GM12878 (cell line): Measurements from ENCODE around the gene ASB6. TPM values are rescaled to one million over a fixed set of nuclear protein-coding genes. Genes with fewer than 3 reads are reported as not detected.

Experiments
- ATAC-seq: fragments of 200-7000 bp; cut with Tn5 transposase; 3 replicates; pipeline ENCODE4 v1.9.1; 2020; ENCODE audit warnings: mild to moderate bottlenecking, moderate library complexity
- BruUV-seq: library from RNA; stranded (reverse); fragments of 400-500 nt; replicated peaks from 2 replicates; lab custom pipeline; 2021; lab: Mats Ljungman, UMichigan
- CTCF ChIA-PET: fragments of 300-600 bp; sonication (Branson Sonifier 250); formaldehyde crosslinking; extraction: SDS; loops from one replicate; lab custom pipeline; 2021; ENCODE audit warnings: inconsistent platforms; lab: Yijun Ruan, JAX
- POLR2A ChIA-PET: fragments of 350-600 bp; formaldehyde crosslinking; extraction: SDS; loops from one replicate; lab custom pipeline; 2021; ENCODE audit warnings: inconsistent platforms; lab: Charles Lee
- RAD21 ChIA-PET: fragments of 300-600 bp; sonication (Branson Sonifier 250); formaldehyde crosslinking; loops from one replicate; lab custom pipeline; 2023; ENCODE audit warnings: antibody characterized with exemption; ENCODE audit not compliant: unreplicated experiment; lab: Charles Lee
- SMC1A ChIA-PET: fragments of 300-600 bp; sonication (Branson Sonifier 250); formaldehyde crosslinking; loops from one replicate; lab custom pipeline; 2023; ENCODE audit not compliant: unreplicated experiment, uncharacterized antibody; lab: Charles Lee
- DNase-seq: peaks from one replicate; pipeline ENCODE4 v3.0.0-alpha.2; 2011; ENCODE audit warnings: low read depth, low spot score
- FAIRE-seq: peaks from 3 replicates; lab custom pipeline; 2011; peaks lifted over from hg19 to GRCh38; lab: Jason Lieb, UNC
- H2AFZ ChIP-seq: 2 replicates; pipeline ENCODE4 v1.6.0; 2011; ENCODE audit warnings: low read depth, low read length, control low read depth; ENCODE audit not compliant: control insufficient read depth
- H3K27ac ChIP-seq: 2 replicates; pipeline ENCODE4 v1.5.1; 2011; ENCODE audit warnings: control low read depth; ENCODE audit not compliant: control insufficient read depth, insufficient read depth
- H3K27me3 ChIP-seq, 2 experiments: replicated peaks in 1 of 2; 2 replicates each; pipeline versions ENCODE4 v1.6.0 to v1.6.1; 2011; ENCODE audit warnings: low read length in 1 of 2; ENCODE audit not compliant: control insufficient read depth in 2 of 2, insufficient read depth in 2 of 2
- H3K36me3 ChIP-seq, 2 experiments: 2 replicates each; pipeline ENCODE4 v1.5.1; 2011; ENCODE audit warnings: low read length in 1 of 2; ENCODE audit not compliant: control insufficient read depth in 2 of 2, insufficient read depth in 2 of 2
- H3K4me1 ChIP-seq: 2 replicates; pipeline ENCODE4 v1.6.1; 2011; ENCODE audit warnings: mild to moderate bottlenecking, low read length, moderate library complexity, mixed read lengths; ENCODE audit not compliant: control insufficient read depth, insufficient read depth
- H3K4me2 ChIP-seq: 2 replicates; pipeline ENCODE4 v1.6.0; 2011; ENCODE audit warnings: control low read depth; ENCODE audit not compliant: control insufficient read depth, insufficient read depth
- H3K4me3 ChIP-seq: fragments of 200-600 bp; sonication (generic); 2 replicates; pipeline ENCODE4 v1.5.1; 2016
- H3K79me2 ChIP-seq: 2 replicates; pipeline ENCODE4 v1.6.0; 2011; ENCODE audit warnings: low read length; ENCODE audit not compliant: control insufficient read depth, insufficient read depth
- H3K9ac ChIP-seq: 2 replicates; pipeline ENCODE4 v1.8.0; 2011; ENCODE audit warnings: low read length, control low read depth, mixed read lengths; ENCODE audit not compliant: control insufficient read depth, insufficient read depth
- H3K9me3 ChIP-seq: replicated peaks from 3 replicates; pipeline ENCODE4 v1.5.1; 2011; ENCODE audit warnings: mild to moderate bottlenecking, low read length; ENCODE audit not compliant: control insufficient read depth, insufficient read depth
- H4K20me1 ChIP-seq: 2 replicates; pipeline ENCODE4 v1.6.0; 2011; ENCODE audit not compliant: control insufficient read depth, insufficient read depth
- CREB1 ChIP-seq: IDR thresholded peaks from 2 replicates; pipeline ENCODE4 v1.6.1; 2012; ENCODE audit warnings: low read depth, mild to moderate bottlenecking, inconsistent platforms
- GABPA ChIP-seq: IDR thresholded peaks from 2 replicates; pipeline ENCODE4 v1.6.1; 2014; ENCODE audit warnings: antibody characterized with exemption, low read depth, mild to moderate bottlenecking, inconsistent platforms
- NFIC ChIP-seq: IDR thresholded peaks from 2 replicates; pipeline ENCODE4 v1.6.1; 2012; ENCODE audit warnings: low read depth, mild to moderate bottlenecking, inconsistent platforms, low read length, moderate library complexity
- NR2F1 ChIP-seq: fragments of 450-650 bp; conservative IDR thresholded peaks from 2 replicates; pipeline ENCODE4 v1.6.1; 2017; ENCODE audit warnings: mild to moderate bottlenecking
- RAD21 ChIP-seq: IDR thresholded peaks from 2 replicates; pipeline ENCODE4 v1.6.1; 2011; ENCODE audit warnings: mild to moderate bottlenecking, low read depth, low read length, moderate library complexity; ENCODE audit not compliant: insufficient read depth
- RAD51 ChIP-seq: fragments of 450-650 bp; IDR thresholded peaks from 2 replicates; pipeline ENCODE4 v1.6.1; 2016; ENCODE audit warnings: moderate library complexity, mild to moderate bottlenecking, inconsistent platforms
- RB1 ChIP-seq: fragments of 450-650 bp; formaldehyde crosslinking; IDR thresholded peaks from 2 replicates; pipeline ENCODE4 v1.6.1; 2017; ENCODE audit warnings: mild to moderate bottlenecking, borderline replicate concordance
- RUNX3 ChIP-seq: IDR thresholded peaks from 2 replicates; pipeline ENCODE4 v1.6.1; 2012; ENCODE audit warnings: low read length, inconsistent platforms
- YBX1 ChIP-seq: fragments of 450-650 bp; IDR thresholded peaks from 2 replicates; pipeline ENCODE4 v1.6.1; 2016; ENCODE audit warnings: antibody characterized with exemption
- ZBED1 ChIP-seq: IDR thresholded peaks from 2 replicates; pipeline ENCODE4 v1.6.1; 2016; ENCODE audit warnings: borderline replicate concordance
- WGBS: methylation state at CpG from one replicate; pipeline ENCODE4 v1.1.6; 2016; ENCODE audit warnings: low lambda C conversion rate; ENCODE audit not compliant: insufficient replicate concordance, insufficient coverage; ENCODE audit errors: missing lambda C conversion rate; 5-methylcytosine and 5-hydroxymethylcytosine counted together
- in situ Hi-C: fragments of 300-500 bp; cut with MboI; formaldehyde crosslinking; loops from 9 replicates; pipeline ENCODE4 v1.14.3; 2018; ENCODE audit warnings: mixed read lengths
- intact Hi-C: fragments of 100-400 bp; cut with micrococcal nuclease; formaldehyde crosslinking; loops from one replicate; pipeline ENCODE4 v1.14.2; 2022; ENCODE audit not compliant: unreplicated experiment
- polyA plus RNA-seq, 11 experiments: library from polyadenylated mRNA; depleted of rRNA in 4 of 11; unstranded in 6 of 11; stranded (reverse) in 5 of 11; fragments of >200 nt; fragmentation: Nextera tagmentation in 4 of 11; fragmentation: Illumina TruSeq in 1 of 11; extraction: Ambion mirVana in 4 of 11; extraction: Trizol in 1 of 11; gene quantifications; 1 replicate in 1 of 11; 2 replicates in 10 of 11; pipeline versions ENCODE4 v1.2.1 to v1.2.3, GENCODE V29; 2011 to 2016; ENCODE audit warnings: inconsistent platforms in 2 of 11, missing spikeins in 2 of 11, low read depth in 1 of 11
- total RNA-seq, 4 experiments: library from RNA; depleted of rRNA in 3 of 4; stranded (reverse); fragments of >200 nt in 3 of 4; fragmentation: Illumina TruSeq in 1 of 4; extraction: Trizol in 1 of 4; gene quantifications; 2 replicates each; pipeline versions ENCODE4 v1.2.1 to v1.2.3, GENCODE V29; 2013 to 2021
- TF ChIP-seq, protein P1 (sequence below): IDR thresholded peaks from 2 replicates; pipeline ENCODE4 v1.6.1; 2011; ENCODE audit warnings: low read depth, mild to moderate bottlenecking, low read length, moderate library complexity, borderline replicate concordance; ENCODE audit errors: extremely low read depth
- TF ChIP-seq, protein P2 (sequence below): fragments of 450-650 bp; IDR thresholded peaks from 2 replicates; pipeline ENCODE4 v1.6.1; 2016; ENCODE audit warnings: mild to moderate bottlenecking

ASB6 gene
- total and polyA plus RNA-seq, 10 of the 15 experiments (the other 5 are each of a cell fraction or from before 2014, with no cell fraction given) = 0.80 to 18.2 (median 9.9) TPM

DNA sequence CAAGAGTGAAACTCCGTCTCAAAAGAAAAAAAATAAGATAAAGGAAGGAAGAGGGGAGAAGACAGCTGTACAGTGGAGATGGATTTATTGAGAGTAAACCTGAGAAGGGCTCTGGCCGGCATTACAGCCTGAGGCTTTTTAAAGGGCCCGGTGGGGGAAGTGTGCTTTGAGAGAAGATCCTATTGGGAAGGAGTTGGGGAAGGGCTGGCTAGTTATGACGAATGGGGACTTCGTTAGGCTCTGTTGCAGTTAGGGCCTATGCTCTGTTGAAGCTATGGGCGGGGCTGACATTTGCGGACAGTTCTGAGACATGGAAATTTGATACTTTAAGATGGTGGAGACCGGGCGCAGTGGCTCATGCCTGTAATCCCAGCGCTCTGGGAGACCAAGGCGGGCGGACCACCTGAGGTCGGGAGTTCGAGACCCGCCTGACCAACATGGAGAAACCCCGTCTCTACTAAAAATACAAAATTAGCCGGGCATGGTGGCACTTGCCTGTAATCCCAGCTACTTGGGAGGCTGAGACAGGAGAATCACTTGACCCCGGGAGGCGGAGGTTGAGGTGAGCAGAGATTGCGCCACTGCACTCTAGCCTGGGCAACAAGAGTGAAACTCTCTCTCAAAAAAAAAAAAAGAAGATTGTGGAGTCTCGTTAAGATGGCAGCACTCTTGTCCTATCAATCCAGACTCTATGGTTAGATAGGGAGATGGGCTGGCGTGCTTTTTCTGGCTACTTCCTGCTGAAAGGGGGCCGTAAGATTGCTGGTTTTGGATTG is 54.3 kb downstream of the ASB6 start:
- H3K4me1 ChIP-seq = peaks cover 25% of the 10 kb centered on the region
- CTCF ChIA-PET = interaction anchor here (0.8 to 1.2 kb wide), 4 partner anchors 8 to 456 kb away, joined by 3 to 5 read pairs (median 4); no protein-coding TSS in a partner anchor
- intact Hi-C loops = no loop called here
- no peak for TF ChIP-seq ZBED1
- no peak for TF ChIP-seq YBX1
- TF ChIP-seq GABPA = no peak
- BruUV-seq = no TSS peak
- FAIRE-seq (no peak), ATAC-seq (no peak), DNase-seq (no peak)
- no peak overlapping the region for H2AFZ ChIP-seq
- H3K27me3 ChIP-seq = no peaks in the 10 kb centered on the region
- H3K36me3 ChIP-seq = no peaks in the 10 kb centered on the region
- POLR2A ChIA-PET = interaction anchor here (0.6 to 1.3 kb wide), 3 partner anchors 9 to 799 kb away, joined by 3 to 11 read pairs (median 7); no protein-coding TSS in a partner anchor
- H3K27ac ChIP-seq = no peak overlapping the region
- H4K20me1 ChIP-seq = no peaks in the 10 kb centered on the region
- SMC1A ChIA-PET = interaction anchor here (11.0 kb wide), 1 partner anchor 9 kb away, joined by 75 read pairs; no protein-coding TSS in a partner anchor
- in situ Hi-C loops = no loop called here
- RAD21 ChIA-PET = interaction anchor here (9.7 kb wide), 1 partner anchor 9 kb away, joined by 61 read pairs; no protein-coding TSS in a partner anchor
- H3K79me2 ChIP-seq = no peaks in the 10 kb centered on the region
- H3K9me3 ChIP-seq = 0 out of 3 replicates have a peak, but pooled peaks cover 1% of the 10 kb centered on the region
- H3K4me2 ChIP-seq = no peak overlapping the region
- WGBS = 60% methylated on average over 23 of the region's 23 CpGs
- no peak overlapping the region for H3K9ac ChIP-seq
- H3K4me3 ChIP-seq = no peak overlapping the region

DNA sequence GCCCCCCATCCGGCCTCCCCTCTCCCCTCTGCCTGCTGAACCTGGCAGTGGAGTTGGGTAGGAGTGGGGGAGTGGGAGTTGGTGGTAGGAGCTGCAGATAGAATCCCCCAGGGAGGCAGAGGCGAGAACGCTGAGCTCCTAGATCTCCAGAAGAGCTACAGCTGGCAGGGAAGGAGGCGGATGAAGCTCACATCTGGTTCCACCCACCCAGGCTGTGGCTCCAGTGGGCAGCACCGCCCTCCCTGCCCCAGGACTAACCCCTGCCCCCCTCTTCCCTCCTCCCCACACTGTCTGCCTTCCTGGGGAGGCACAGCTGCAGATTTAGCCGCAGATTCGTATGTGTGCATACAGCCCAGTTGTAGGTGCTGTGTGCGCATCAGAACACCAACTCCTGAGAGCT is 55.3 kb downstream of the ASB6 start:
- H3K4me1 ChIP-seq = peaks cover 33% of the 10 kb centered on the region
- CTCF ChIA-PET = interaction anchor here (0.8 to 1.5 kb wide), 7 partner anchors 9 to 455 kb away, joined by 3 to 8 read pairs (median 3); no protein-coding TSS in a partner anchor
- no peaks in the 10 kb centered on the region for H3K36me3 ChIP-seq
- H3K27ac ChIP-seq = no peak overlapping the region
- intact Hi-C loops = no loop called here
- no peak for FAIRE-seq
- no peak for ATAC-seq
- 68% methylated on average over 6 of the region's 8 CpGs for WGBS
- H3K9ac ChIP-seq = no peak overlapping the region
- no peaks in the 10 kb centered on the region for H3K27me3 ChIP-seq
- no peak overlapping the region for H3K4me3 ChIP-seq
- H3K79me2 ChIP-seq = no peaks in the 10 kb centered on the region
- peak overlapping the region; percentile 9 for H2AFZ ChIP-seq
- RAD21 ChIA-PET = interaction anchor here (9.7 kb wide), 1 partner anchor 10 kb away, joined by 61 read pairs; no protein-coding TSS in a partner anchor
- H3K9me3 ChIP-seq = 0 out of 3 replicates have a peak, but pooled peaks cover 1% of the 10 kb centered on the region
- DNase-seq = no peak
- SMC1A ChIA-PET = interaction anchor here (11.0 kb wide), 1 partner anchor 10 kb away, joined by 75 read pairs; no protein-coding TSS in a partner anchor
- POLR2A ChIA-PET = interaction anchor here (0.6 to 1.7 kb wide), 4 partner anchors 10 to 798 kb away, joined by 3 to 11 read pairs (median 5); no protein-coding TSS in a partner anchor
- in situ Hi-C loops = no loop called here
- no TSS peak for BruUV-seq
- no peaks in the 10 kb centered on the region for H4K20me1 ChIP-seq
- H3K4me2 ChIP-seq = 0 out of 2 replicates have a peak overlapping the region, but pooled peaks have one; percentile 9
- no peak for TF ChIP-seq RUNX3
- no peak for TF ChIP-seq YBX1
- TF ChIP-seq NFIC = no peak
- TF ChIP-seq, protein P1, sequence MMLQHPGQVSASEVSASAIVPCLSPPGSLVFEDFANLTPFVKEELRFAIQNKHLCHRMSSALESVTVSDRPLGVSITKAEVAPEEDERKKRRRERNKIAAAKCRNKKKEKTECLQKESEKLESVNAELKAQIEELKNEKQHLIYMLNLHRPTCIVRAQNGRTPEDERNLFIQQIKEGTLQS = no peak
- TF ChIP-seq RB1 = no peak
- TF ChIP-seq RAD21 = no peak
- no peak for TF ChIP-seq CREB1
- TF ChIP-seq, protein P2, sequence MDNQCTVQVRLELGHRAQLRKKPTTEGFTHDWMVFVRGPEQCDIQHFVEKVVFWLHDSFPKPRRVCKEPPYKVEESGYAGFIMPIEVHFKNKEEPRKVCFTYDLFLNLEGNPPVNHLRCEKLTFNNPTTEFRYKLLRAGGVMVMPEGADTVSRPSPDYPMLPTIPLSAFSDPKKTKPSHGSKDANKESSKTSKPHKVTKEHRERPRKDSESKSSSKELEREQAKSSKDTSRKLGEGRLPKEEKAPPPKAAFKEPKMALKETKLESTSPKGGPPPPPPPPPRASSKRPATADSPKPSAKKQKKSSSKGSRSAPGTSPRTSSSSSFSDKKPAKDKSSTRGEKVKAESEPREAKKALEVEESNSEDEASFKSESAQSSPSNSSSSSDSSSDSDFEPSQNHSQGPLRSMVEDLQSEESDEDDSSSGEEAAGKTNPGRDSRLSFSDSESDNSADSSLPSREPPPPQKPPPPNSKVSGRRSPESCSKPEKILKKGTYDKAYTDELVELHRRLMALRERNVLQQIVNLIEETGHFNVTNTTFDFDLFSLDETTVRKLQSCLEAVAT = no peak
- no peak for TF ChIP-seq RAD51
- TF ChIP-seq NR2F1 = no peak
